ENCODE data around the gene SYNGAP1. TPM values are rescaled to one million over a fixed set of nuclear protein-coding genes. Genes with fewer than 3 reads are reported as not detected.
A peak's percentile ranks its signal among the peaks of the same experiment; 100 is the strongest.
"Not testable (repeated sequence)": the region's sequence is repeated elsewhere in the genome, so short reads cannot be mapped to it uniquely, and the experiment has no call there.

SYNGAP1 gene
- 10 to 100 TPM; 31.7 to 39.4 TPM for total RNA-seq
- polyA plus RNA-seq: 10 to 100 TPM in 1 of 2 donors, 1 to 10 TPM in 1; 4.4 to 16.4 TPM
- long read RNA-seq, donor 1, partial matches to known transcripts: 2 of 6 reads
- long read RNA-seq, donor 1, other reads (novel, unspliced or antisense): 4 of 6 reads
- long read RNA-seq, donor 2, partial matches to known transcripts: 1 of 6 reads
- long read RNA-seq, donor 2, other reads (novel, unspliced or antisense): 5 of 6 reads

GRCh38 chr6:33419580-33420490 is at the start of gene SYNGAP1:
Gene SYNGAP1 (plus strand): TSS chr6:33420065. CDS start chr6:33420265, 200 bp downstream.
- 1 to 2% methylated on average over 21 to 22 of the region's 22 CpGs for WGBS, 2 donors
- Histone ChIP-seq H3K4me3 (ENCODE audit: low read length in 2 of 2) (peak within 1 kb of the TSS; percentile 60 to 69), H3K4me1 (ENCODE audit: control insufficient read depth in 1 of 2, insufficient read depth in 2 of 2, low read length in 2 of 2) (peaks cover 1 to 3% of the 10 kb centered on the region in 2 donors), H3K27me3 (ENCODE audit: control insufficient read depth in 1 of 2, insufficient read depth in 2 of 2, low read length in 1 of 2) (no peaks in the 10 kb centered on the region), H3K27ac (ENCODE audit: low read depth in 1 of 2, low read length in 2 of 2) (peak within 1 kb of the TSS in 1 of 2 donors; percentile 93), H3K9me3 (ENCODE audit: control insufficient read depth, low read length) (no peaks in the 10 kb centered on the region), H3K36me3 (ENCODE audit: control insufficient read depth in 1 of 2, insufficient read depth in 2 of 2, low read length in 1 of 2) (no peaks in the 10 kb centered on the region)
- ATAC-seq (ENCODE audit: low FRiP score): peak; percentile 15
- peak; percentile 81 to 90 for DNase-seq
- intact Hi-C loops (cut with DNase I): loop anchor here in 1 of 2 donors (10.0 kb wide), 3 partner anchors 155 to 1765 kb away; partner anchors contain the start of genes APOM, BAG6, HSD17B8 and RING1

- H3K9me3 ChIP-seq (ENCODE audit: control insufficient read depth, low read length); H3K36me3 ChIP-seq (ENCODE audit: control insufficient read depth in 1 of 2, insufficient read depth in 2 of 2, low read length in 1 of 2); intact Hi-C loops (cut with DNase I); H3K27ac ChIP-seq (ENCODE audit: low read depth in 1 of 2, low read length in 2 of 2); H3K27me3 ChIP-seq (ENCODE audit: control insufficient read depth in 1 of 2, insufficient read depth in 2 of 2, low read length in 1 of 2); ATAC-seq (ENCODE audit: low FRiP score); DNase-seq; H3K4me1 ChIP-seq (ENCODE audit: control insufficient read depth in 1 of 2, insufficient read depth in 2 of 2, low read length in 2 of 2); H3K4me3 ChIP-seq (ENCODE audit: low read length in 2 of 2): not testable (repeated sequence)
- 90 to 92% methylated on average over 8 of the region's 8 CpGs for WGBS, 2 donors
These were observed 48.0 kb upstream of the SYNGAP1 start for GRCh38 chr6:33371901-33372300.

GRCh38 chr6:33372526-33373123 is 47.2 kb upstream of the SYNGAP1 start:
- no peaks in the 10 kb centered on the region for H3K27me3 ChIP-seq (ENCODE audit: control insufficient read depth in 1 of 2, insufficient read depth in 2 of 2, low read length in 1 of 2)
- DNase-seq (no peak), ATAC-seq (ENCODE audit: low FRiP score) (no peak)
- no peak overlapping the region for H3K27ac ChIP-seq (ENCODE audit: low read depth in 1 of 2, low read length in 2 of 2)
- H3K4me1 ChIP-seq (ENCODE audit: control insufficient read depth in 1 of 2, insufficient read depth in 2 of 2, low read length in 2 of 2): no peaks in the 10 kb centered on the region
- H3K9me3 ChIP-seq (ENCODE audit: control insufficient read depth, low read length): no peaks in the 10 kb centered on the region
- 63 to 66% methylated on average over 5 of the region's 5 CpGs for WGBS, 2 donors
- intact Hi-C loops (cut with DNase I): no loop called here
- no peak overlapping the region for H3K4me3 ChIP-seq (ENCODE audit: low read length in 2 of 2)
- H3K36me3 ChIP-seq (ENCODE audit: control insufficient read depth in 1 of 2, insufficient read depth in 2 of 2, low read length in 1 of 2): no peaks in the 10 kb centered on the region

GRCh38 chr6:33373960-33374910 is 45.6 kb upstream of the SYNGAP1 start:
- ATAC-seq (ENCODE audit: low FRiP score) (no peak), DNase-seq (no peak)
- intact Hi-C loops (cut with DNase I): no loop called here
- H3K27ac ChIP-seq (ENCODE audit: low read depth in 1 of 2, low read length in 2 of 2): no peak overlapping the region
- no peak overlapping the region for H3K4me3 ChIP-seq (ENCODE audit: low read length in 2 of 2)
- no peaks in the 10 kb centered on the region for H3K9me3 ChIP-seq (ENCODE audit: control insufficient read depth, low read length)
- H3K4me1 ChIP-seq (ENCODE audit: control insufficient read depth in 1 of 2, insufficient read depth in 2 of 2, low read length in 2 of 2): no peaks in the 10 kb centered on the region
- no peaks in the 10 kb centered on the region for H3K36me3 ChIP-seq (ENCODE audit: control insufficient read depth in 1 of 2, insufficient read depth in 2 of 2, low read length in 1 of 2)
- H3K27me3 ChIP-seq (ENCODE audit: control insufficient read depth in 1 of 2, insufficient read depth in 2 of 2, low read length in 1 of 2): no peaks in the 10 kb centered on the region
- 65 to 66% methylated on average over 8 of the region's 8 CpGs for WGBS, 2 donors

- DNase-seq (peak in 1 of 2 donors; percentile 86), ATAC-seq (ENCODE audit: low FRiP score) (peak; percentile 91)
- H3K4me3 ChIP-seq (ENCODE audit: low read length in 2 of 2): no peak overlapping the region
- no peaks in the 10 kb centered on the region for H3K9me3 ChIP-seq (ENCODE audit: control insufficient read depth, low read length)
- H3K36me3 ChIP-seq (ENCODE audit: control insufficient read depth in 1 of 2, insufficient read depth in 2 of 2, low read length in 1 of 2): no peaks in the 10 kb centered on the region
- 5 to 6% methylated on average over 9 of the region's 9 CpGs for WGBS, 2 donors
- H3K27ac ChIP-seq (ENCODE audit: low read depth in 1 of 2, low read length in 2 of 2): peak overlapping the region in 1 of 2 donors; percentile 33
- no peaks in the 10 kb centered on the region for H3K27me3 ChIP-seq (ENCODE audit: control insufficient read depth in 1 of 2, insufficient read depth in 2 of 2, low read length in 1 of 2)
- intact Hi-C loops (cut with DNase I): no loop called here
- no peaks in the 10 kb centered on the region for H3K4me1 ChIP-seq (ENCODE audit: control insufficient read depth in 1 of 2, insufficient read depth in 2 of 2, low read length in 2 of 2)
These were observed 44.7 kb upstream of the SYNGAP1 start for GRCh38 chr6:33375143-33375671.

DNA sequence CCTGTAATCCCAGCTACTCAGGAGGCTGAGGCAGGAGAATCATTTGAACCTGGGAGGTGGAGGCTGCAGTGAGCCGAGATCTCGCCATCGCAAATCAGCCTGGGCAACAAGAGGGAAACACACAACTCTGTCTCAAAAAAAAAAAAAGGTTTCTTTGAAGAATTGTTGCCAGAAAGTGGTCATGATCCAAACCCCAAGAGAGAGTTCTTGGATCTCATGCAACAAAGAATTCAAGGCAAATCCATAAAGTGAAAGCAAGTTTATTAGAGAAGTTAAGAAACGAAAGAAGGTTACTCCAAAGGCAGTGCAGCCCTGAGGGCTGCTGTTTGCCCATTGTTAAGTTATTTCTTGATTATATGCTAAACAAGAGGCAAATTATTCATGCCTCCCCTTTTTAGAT is 42.7 kb upstream of the SYNGAP1 start:
- intact Hi-C loops (cut with DNase I): no loop called here
- DNase-seq (no peak), ATAC-seq (ENCODE audit: low FRiP score) (no peak)
- H3K27ac ChIP-seq (ENCODE audit: low read depth in 1 of 2, low read length in 2 of 2): no peak overlapping the region
- no peak overlapping the region for H3K4me3 ChIP-seq (ENCODE audit: low read length in 2 of 2)
- H3K36me3 ChIP-seq (ENCODE audit: control insufficient read depth in 1 of 2, insufficient read depth in 2 of 2, low read length in 1 of 2): no peaks in the 10 kb centered on the region
- WGBS, 2 donors: 21 to 43% methylated on average over 4 of the region's 4 CpGs
- H3K27me3 ChIP-seq (ENCODE audit: control insufficient read depth in 1 of 2, insufficient read depth in 2 of 2, low read length in 1 of 2): no peaks in the 10 kb centered on the region
- H3K4me1 ChIP-seq (ENCODE audit: control insufficient read depth in 1 of 2, insufficient read depth in 2 of 2, low read length in 2 of 2): no peaks in the 10 kb centered on the region
- no peaks in the 10 kb centered on the region for H3K9me3 ChIP-seq (ENCODE audit: control insufficient read depth, low read length)

DNA sequence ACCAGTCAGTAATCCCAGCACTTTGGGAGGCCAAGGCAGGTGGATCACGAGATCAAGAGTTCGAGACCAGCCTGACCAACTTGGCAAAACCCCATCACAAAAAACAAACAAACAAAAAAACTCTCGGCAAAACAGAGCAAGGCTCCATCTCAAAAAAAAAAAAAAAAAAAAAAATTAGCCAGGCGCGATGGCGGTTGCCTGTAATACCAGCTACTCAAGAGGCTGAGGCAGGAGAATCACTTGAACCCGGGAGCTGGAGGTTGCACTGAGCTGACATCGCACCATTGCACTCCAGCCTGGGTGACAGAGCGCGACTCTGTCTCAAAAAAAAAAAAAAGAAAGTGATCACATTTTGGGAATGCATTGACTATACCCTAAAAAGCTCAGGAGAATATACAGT is 40.7 kb upstream of the SYNGAP1 start:
- ATAC-seq (ENCODE audit: low FRiP score); H3K27ac ChIP-seq (ENCODE audit: low read depth in 1 of 2, low read length in 2 of 2); H3K4me3 ChIP-seq (ENCODE audit: low read length in 2 of 2); H3K9me3 ChIP-seq (ENCODE audit: control insufficient read depth, low read length); intact Hi-C loops (cut with DNase I); H3K4me1 ChIP-seq (ENCODE audit: control insufficient read depth in 1 of 2, insufficient read depth in 2 of 2, low read length in 2 of 2); H3K36me3 ChIP-seq (ENCODE audit: control insufficient read depth in 1 of 2, insufficient read depth in 2 of 2, low read length in 1 of 2); DNase-seq; H3K27me3 ChIP-seq (ENCODE audit: control insufficient read depth in 1 of 2, insufficient read depth in 2 of 2, low read length in 1 of 2): not testable (repeated sequence)
- 93 to 94% methylated on average over 10 of the region's 10 CpGs for WGBS, 2 donors
